ENCODE results near the gene CNN2. TPM values are rescaled to one million over a fixed set of nuclear protein-coding genes. Genes with fewer than 3 reads are reported as not detected.

Gene CNN2
- total RNA-seq, 2 donors from 2014 or later, result 108 to 132 TPM

- peak; percentile 78 for DNase-seq
- no peak overlapping the region for H3K4me3 ChIP-seq
These were observed 9.1 kb upstream of the CNN2 start for GRCh38 chr19:1017115-1017905.

GRCh38 chr19:1017906-1018305 is 8.5 kb upstream of the CNN2 start:
- H3K27me3 ChIP-seq, result no peaks in the 10 kb centered on the region
- TF ChIP-seq, protein P1, sequence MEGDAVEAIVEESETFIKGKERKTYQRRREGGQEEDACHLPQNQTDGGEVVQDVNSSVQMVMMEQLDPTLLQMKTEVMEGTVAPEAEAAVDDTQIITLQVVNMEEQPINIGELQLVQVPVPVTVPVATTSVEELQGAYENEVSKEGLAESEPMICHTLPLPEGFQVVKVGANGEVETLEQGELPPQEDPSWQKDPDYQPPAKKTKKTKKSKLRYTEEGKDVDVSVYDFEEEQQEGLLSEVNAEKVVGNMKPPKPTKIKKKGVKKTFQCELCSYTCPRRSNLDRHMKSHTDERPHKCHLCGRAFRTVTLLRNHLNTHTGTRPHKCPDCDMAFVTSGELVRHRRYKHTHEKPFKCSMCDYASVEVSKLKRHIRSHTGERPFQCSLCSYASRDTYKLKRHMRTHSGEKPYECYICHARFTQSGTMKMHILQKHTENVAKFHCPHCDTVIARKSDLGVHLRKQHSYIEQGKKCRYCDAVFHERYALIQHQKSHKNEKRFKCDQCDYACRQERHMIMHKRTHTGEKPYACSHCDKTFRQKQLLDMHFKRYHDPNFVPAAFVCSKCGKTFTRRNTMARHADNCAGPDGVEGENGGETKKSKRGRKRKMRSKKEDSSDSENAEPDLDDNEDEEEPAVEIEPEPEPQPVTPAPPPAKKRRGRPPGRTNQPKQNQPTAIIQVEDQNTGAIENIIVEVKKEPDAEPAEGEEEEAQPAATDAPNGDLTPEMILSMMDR (IDR thresholded peaks at IDR 0.05), result no peak
- peaks cover 41% of the 10 kb centered on the region for H3K4me1 ChIP-seq
- H3K9ac ChIP-seq (ENCODE audit: low read depth in 2 of 2, low read length in 2 of 2), result peak overlapping the region; percentile 21 to 47
- DNase-seq, result no peak
- no peaks in the 10 kb centered on the region for H3K36me3 ChIP-seq
- H3K27ac ChIP-seq, result peak overlapping the region; percentile 63
- no peak overlapping the region for H3K4me3 ChIP-seq
- H3K9me3 ChIP-seq, result no peaks in the 10 kb centered on the region
- intact Hi-C loops (cut with DNase I), result no loop called here

More at GRCh38 chr19:1017115-1017905, 9.1 kb upstream of the CNN2 start:
- TF ChIP-seq, protein P1 (IDR thresholded peaks at IDR 0.05), result no peak
- no peaks in the 10 kb centered on the region for H3K27me3 ChIP-seq
- intact Hi-C loops (cut with DNase I), result no loop called here
- peak overlapping the region; percentile 63 for H3K27ac ChIP-seq
- no peaks in the 10 kb centered on the region for H3K9me3 ChIP-seq
- no peaks in the 10 kb centered on the region for H3K36me3 ChIP-seq
- peaks cover 41% of the 10 kb centered on the region for H3K4me1 ChIP-seq
- H3K9ac ChIP-seq (ENCODE audit: low read depth in 2 of 2, low read length in 2 of 2), result peak overlapping the region; percentile 38 to 47

- intact Hi-C loops (cut with DNase I), result no loop called here
- H3K36me3 ChIP-seq, result no peaks in the 10 kb centered on the region
- H3K27me3 ChIP-seq, result no peaks in the 10 kb centered on the region
- no peak overlapping the region for H3K4me3 ChIP-seq
- H3K4me1 ChIP-seq, result peaks cover 41% of the 10 kb centered on the region
- peak overlapping the region; percentile 63 for H3K27ac ChIP-seq
- no peak overlapping the region for H3K9ac ChIP-seq (ENCODE audit: low read depth in 2 of 2, low read length in 2 of 2)
- no peaks in the 10 kb centered on the region for H3K9me3 ChIP-seq
- DNase-seq, result no peak
- TF ChIP-seq, protein P1 (IDR thresholded peaks at IDR 0.05), result no peak
These were observed 8.0 kb upstream of the CNN2 start for GRCh38 chr19:1018393-1018792.

GRCh38 chr19:1018932-1019615 is 7.3 kb upstream of the CNN2 start:
- intact Hi-C loops (cut with DNase I), result no loop called here
- Histone ChIP-seq H3K27me3 (no peaks in the 10 kb centered on the region), H3K4me3 (peak overlapping the region; percentile 80), H3K9ac (ENCODE audit: low read depth in 2 of 2, low read length in 2 of 2) (peak overlapping the region; percentile 95 to 96), H3K27ac (no peak overlapping the region), H3K4me1 (peaks cover 41% of the 10 kb centered on the region), H3K36me3 (no peaks in the 10 kb centered on the region), H3K9me3 (no peaks in the 10 kb centered on the region)
- TF ChIP-seq, protein P1 (IDR thresholded peaks at IDR 0.05), result no peak
- DNase-seq, result no peak

DNA sequence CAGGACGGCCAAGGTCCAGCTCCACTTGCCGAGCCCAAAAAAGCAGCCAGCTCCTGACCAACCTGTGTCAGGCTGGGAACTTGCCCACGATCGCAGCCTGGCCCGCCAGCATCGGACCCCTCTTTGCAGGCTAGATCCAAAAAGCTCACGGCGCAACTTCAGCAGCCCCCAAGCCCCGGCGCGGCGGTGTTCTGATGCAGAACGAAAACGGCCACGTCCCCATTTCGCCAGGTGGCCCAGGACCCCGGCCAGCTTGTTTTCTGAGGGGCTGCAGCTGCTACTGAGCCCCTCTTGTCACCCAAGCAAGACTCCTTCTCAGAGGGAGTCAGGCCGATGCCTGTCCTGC is 6.8 kb upstream of the CNN2 start:
- no peak for DNase-seq
- peaks cover 41% of the 10 kb centered on the region for H3K4me1 ChIP-seq
- no peak overlapping the region for H3K27ac ChIP-seq
- H3K4me3 ChIP-seq, result peak overlapping the region; percentile 80
- no peaks in the 10 kb centered on the region for H3K36me3 ChIP-seq
- TF ChIP-seq, protein P1 (IDR thresholded peaks at IDR 0.05), result no peak
- no peaks in the 10 kb centered on the region for H3K9me3 ChIP-seq
- intact Hi-C loops (cut with DNase I), result no loop called here
- peak overlapping the region; percentile 95 to 96 for H3K9ac ChIP-seq (ENCODE audit: low read depth in 2 of 2, low read length in 2 of 2)
- no peaks in the 10 kb centered on the region for H3K27me3 ChIP-seq
